HuH-7.5 (cell line): ENCODE results near the gene C4orf17.
"Not testable (repeated sequence)": the region's sequence is repeated elsewhere in the genome, so short reads cannot be mapped to it uniquely, and the experiment has no call there.

Experiments used
- DNase-seq: peaks from one replicate; pipeline ENCODE4 v3.0.0; 2011; ENCODE audit warnings: low spot score

C4orf17 gene

GRCh38 chr4:99510721-99511120 is at the start of gene C4orf17:
Gene C4orf17 (plus strand): TSS chr4:99511021. CDS start chr4:99513082, 2,061 bp downstream.
- no peak for DNase-seq

GRCh38 chr4:99461623-99462401 is 49.0 kb upstream of the C4orf17 start:
- DNase-seq = no peak

GRCh38 chr4:99462875-99463464 is 47.9 kb upstream of the C4orf17 start:
- peak; percentile 31 for DNase-seq

- no peak for DNase-seq
These were observed 47.3 kb upstream of the C4orf17 start for GRCh38 chr4:99463566-99463965.

- no peak for DNase-seq
These were observed 42.9 kb upstream of the C4orf17 start for GRCh38 chr4:99467887-99468286.

GRCh38 chr4:99468889-99469288 is 41.9 kb upstream of the C4orf17 start:
- no peak for DNase-seq

- DNase-seq = no peak
These were observed 39.5 kb upstream of the C4orf17 start for GRCh38 chr4:99471349-99471748.

GRCh38 chr4:99471896-99472295 is 38.9 kb upstream of the C4orf17 start:
- no peak for DNase-seq

GRCh38 chr4:99473131-99473530 is 37.7 kb upstream of the C4orf17 start:
- DNase-seq = no peak

- no peak for DNase-seq
These were observed 27.2 kb upstream of the C4orf17 start for GRCh38 chr4:99483636-99484035.

- no peak for DNase-seq
These were observed 25.6 kb upstream of the C4orf17 start for GRCh38 chr4:99485212-99485611.

- not testable (repeated sequence) for DNase-seq
These were observed 24.2 kb upstream of the C4orf17 start for GRCh38 chr4:99486648-99487047.

- DNase-seq = no peak
These were observed 20.5 kb upstream of the C4orf17 start for GRCh38 chr4:99490286-99490685.

- no peak for DNase-seq
These were observed 5.9 kb upstream of the C4orf17 start for GRCh38 chr4:99504804-99505502.

GRCh38 chr4:99506781-99507180 is 4.0 kb upstream of the C4orf17 start:
- DNase-seq = no peak

- DNase-seq = no peak
These were observed 3.5 kb upstream of the C4orf17 start for GRCh38 chr4:99507349-99507748.

- no peak for DNase-seq
These were observed 3.1 kb upstream of the C4orf17 start for GRCh38 chr4:99507762-99508161.

- DNase-seq = no peak
These were observed 7.9 kb downstream of the C4orf17 start for GRCh38 chr4:99518601-99519295.

- DNase-seq = no peak
These were observed 18.4 kb downstream of the C4orf17 start for GRCh38 chr4:99529228-99529627.

- DNase-seq = no peak
These were observed 19.1 kb downstream of the C4orf17 start for GRCh38 chr4:99529956-99530355.

- DNase-seq = not testable (repeated sequence)
These were observed 23.9 kb downstream of the C4orf17 start for GRCh38 chr4:99534699-99535098.

- no peak for DNase-seq
These were observed 25.4 kb downstream of the C4orf17 start for GRCh38 chr4:99536271-99536670.
